HG03354 (cell line): ENCODE results near the gene NPAS2.

Experiments
- ATAC-seq: cut with Tn5 transposase; IDR thresholded peaks from one replicate; pipeline ENCODE4 v1.9.1; 2021; ENCODE audit warnings: mild to moderate bottlenecking; ENCODE audit not compliant: unreplicated experiment, poor library complexity, severe bottlenecking

NPAS2 gene

GRCh38 chr2:100955226-100955625 lies 135.3 kb downstream of the NPAS2 start:
- no peak for ATAC-seq

GRCh38 chr2:100956081-100956480 lies 136.1 kb downstream of the NPAS2 start:
- ATAC-seq = no peak

GRCh38 chr2:100957996-100958653 lies 138.2 kb downstream of the NPAS2 start:
- no peak for ATAC-seq

DNA sequence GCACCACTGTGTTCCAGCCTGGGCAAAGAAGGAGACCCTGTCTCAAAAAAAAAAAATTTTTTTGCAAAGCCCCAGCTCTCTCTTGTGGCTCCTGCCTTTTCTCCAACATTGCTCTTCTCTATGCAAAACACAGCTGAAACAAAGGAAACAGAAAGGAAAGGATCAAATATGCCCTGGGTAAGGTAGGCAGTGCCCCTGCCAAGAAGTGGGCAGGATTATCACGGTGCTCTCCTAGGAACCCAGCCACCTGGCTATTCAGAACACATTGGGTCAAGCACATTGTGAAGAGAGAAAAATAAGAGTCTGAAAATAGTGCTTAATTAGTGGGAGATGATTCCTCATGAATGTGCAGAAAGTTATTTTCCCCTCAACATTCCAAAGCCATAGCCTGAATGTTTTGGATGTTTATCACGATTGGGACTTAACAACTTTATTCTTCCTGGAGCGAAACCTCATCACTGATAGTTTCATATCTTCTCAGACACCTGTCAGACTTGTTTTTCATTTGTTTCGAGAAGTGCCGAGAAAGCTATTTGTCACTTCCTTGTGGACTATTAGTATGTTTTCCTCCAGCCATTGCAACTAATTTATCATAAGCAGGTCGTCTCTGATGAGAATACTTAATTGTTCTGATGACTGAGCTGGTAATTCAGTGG lies 139.4 kb downstream of the NPAS2 start:
- no peak for ATAC-seq

- ATAC-seq = no peak
Observed at GRCh38 chr2:100960688-100961087, 140.7 kb downstream of the NPAS2 start.

GRCh38 chr2:100962366-100963025 lies 142.6 kb downstream of the NPAS2 start:
- ATAC-seq = no peak

- ATAC-seq = no peak
Observed at GRCh38 chr2:100963026-100963375, 143.1 kb downstream of the NPAS2 start.

- no peak for ATAC-seq
Observed at GRCh38 chr2:100964222-100964621, 144.3 kb downstream of the NPAS2 start.

GRCh38 chr2:100964681-100965169 lies 144.8 kb downstream of the NPAS2 start:
- no peak for ATAC-seq

- ATAC-seq = no peak
Observed at GRCh38 chr2:100965596-100965995, 145.7 kb downstream of the NPAS2 start.

- no peak for ATAC-seq
Observed at GRCh38 chr2:100967716-100968115, 147.8 kb downstream of the NPAS2 start.

GRCh38 chr2:100968146-100969145 lies 148.5 kb downstream of the NPAS2 start:
- no peak for ATAC-seq

GRCh38 chr2:100969998-100970397 lies 150.1 kb downstream of the NPAS2 start:
- no peak for ATAC-seq

GRCh38 chr2:100971221-100971620 lies 151.3 kb downstream of the NPAS2 start:
- ATAC-seq = no peak

GRCh38 chr2:100972452-100972851 lies 152.5 kb downstream of the NPAS2 start:
- no peak for ATAC-seq

- ATAC-seq = no peak
Observed at GRCh38 chr2:100974712-100975520, 155.0 kb downstream of the NPAS2 start.

- no peak for ATAC-seq
Observed at GRCh38 chr2:100975521-100975785, 155.5 kb downstream of the NPAS2 start.

GRCh38 chr2:100976061-100976460 lies 156.1 kb downstream of the NPAS2 start:
- ATAC-seq = no peak

GRCh38 chr2:100976645-100977391 lies 156.9 kb downstream of the NPAS2 start:
- peak; percentile 83 for ATAC-seq
